ENCODE data around the gene GAPVD1.
"Not testable (repeated sequence)": the region's sequence is repeated elsewhere in the genome, so short reads cannot be mapped to it uniquely, and the experiment has no call there.

The GAPVD1 gene

GRCh38 chr9:125246261-125246667 lies 15.4 kb upstream of the GAPVD1 start:
- DNase-seq = no peak

GRCh38 chr9:125254231-125254630 lies 7.4 kb upstream of the GAPVD1 start:
- DNase-seq = no peak

DNA sequence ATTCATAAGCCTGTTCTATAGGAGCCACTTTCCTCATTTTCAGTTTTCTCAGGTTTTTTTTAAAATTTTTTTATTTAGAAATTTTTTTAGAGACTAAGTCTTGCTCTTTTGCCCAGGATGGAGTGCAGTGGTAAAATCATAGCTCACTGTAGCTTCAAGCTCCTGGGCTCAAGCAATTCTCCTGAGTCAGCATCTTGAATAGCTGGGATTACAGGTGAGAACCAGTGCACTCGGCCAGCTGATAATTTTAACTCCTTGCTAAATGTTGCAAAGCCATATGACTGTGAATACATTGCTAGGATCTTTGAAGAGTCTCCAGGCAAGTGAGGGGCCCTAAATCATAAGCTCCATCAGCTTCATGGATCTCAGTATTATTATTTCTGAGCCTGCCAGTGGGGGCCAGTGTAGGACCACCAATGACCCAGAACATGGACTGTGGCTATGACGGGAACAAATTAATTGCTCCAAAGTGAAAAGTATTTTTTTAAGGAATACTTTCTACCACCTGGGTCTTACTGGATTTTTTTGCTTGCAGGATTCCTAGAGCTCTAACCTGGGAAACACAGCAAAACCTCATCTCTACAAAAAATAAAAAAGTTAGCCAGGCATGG lies 5.7 kb upstream of the GAPVD1 start:
- no peak for DNase-seq

DNA sequence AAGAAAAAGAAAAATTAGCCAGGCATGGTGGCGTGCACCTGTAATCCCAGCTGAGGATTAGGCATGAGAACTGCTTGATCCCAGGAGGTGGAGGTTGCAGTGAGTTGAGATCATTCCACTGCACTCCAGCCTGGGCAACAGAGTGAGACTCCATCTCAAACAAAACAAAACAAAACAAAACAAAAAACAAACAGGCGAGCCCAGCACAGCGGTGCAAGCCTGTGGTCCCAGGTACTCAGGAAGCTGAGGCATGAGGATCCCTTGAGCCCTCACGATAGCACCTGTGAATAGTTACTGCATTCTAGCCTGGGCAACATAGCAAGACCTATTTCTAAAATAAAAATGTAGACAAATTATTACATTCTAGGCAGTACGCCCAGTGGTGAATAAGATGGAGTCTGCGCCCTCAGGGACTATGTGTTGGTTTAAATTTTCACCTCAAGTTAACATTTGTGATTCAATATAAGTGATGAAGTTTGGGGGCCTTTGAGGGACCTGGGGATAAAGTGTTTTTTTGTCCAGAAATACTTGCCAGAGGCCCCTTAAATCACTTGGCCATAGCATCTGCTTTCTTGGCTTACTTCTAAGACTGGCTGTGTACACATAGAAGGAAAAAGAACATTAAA lies 3.4 kb upstream of the GAPVD1 start:
- DNase-seq = no peak

GRCh38 chr9:125258832-125259534 lies 2.6 kb upstream of the GAPVD1 start:
- DNase-seq = no peak

DNA sequence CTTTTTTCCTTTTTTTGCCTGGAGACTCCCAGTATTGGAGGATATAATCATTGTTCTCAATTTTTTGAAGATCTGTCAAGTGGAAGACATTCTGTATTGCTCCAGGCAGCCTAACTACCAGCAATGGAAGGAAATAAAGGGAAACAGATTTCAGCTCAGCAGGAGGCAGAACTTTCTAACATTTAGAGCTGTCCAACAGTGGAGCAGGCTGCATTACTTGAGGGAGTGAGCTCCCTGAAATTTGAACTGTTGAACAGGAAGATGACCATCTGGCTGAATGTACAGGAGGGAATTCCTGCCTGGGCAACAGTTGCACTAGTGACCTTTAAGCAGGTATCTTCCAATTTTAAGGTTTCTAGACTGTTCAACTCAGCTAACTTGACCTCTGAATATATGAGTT lies 1.1 kb upstream of the GAPVD1 start:
- DNase-seq = no peak

DNA sequence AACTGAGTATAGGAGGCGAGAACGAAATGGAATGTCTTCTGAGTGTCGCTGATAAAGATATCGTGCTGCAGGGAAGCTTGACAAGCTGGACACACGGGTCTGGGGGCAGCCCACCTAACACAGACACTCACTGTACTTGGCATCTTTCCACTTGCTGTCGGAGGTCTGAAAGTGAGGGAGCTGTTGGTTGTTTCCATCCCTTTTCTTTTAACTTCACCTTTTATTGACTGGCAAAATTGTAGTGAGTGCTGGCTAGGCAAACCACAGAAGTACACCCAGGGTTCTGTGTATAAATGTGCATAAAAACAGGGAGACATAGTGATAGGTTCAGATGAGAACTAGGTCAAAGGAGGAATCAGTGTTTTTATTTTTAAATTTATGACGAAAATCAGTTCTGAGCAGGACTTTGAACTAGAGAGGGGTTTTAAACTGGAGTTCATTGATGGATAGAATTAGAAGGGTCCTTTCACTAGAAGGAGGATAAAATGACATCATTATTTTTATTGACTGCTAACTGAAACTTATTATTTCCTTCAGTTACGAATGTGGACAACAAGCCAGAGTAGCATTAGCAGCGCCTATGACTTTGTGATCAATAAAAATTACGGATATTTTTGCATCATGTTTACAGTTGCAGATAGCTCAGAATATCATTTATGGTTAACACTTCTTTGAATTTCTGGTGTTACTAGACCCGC lies 817 bp downstream of the GAPVD1 start:
- no peak for DNase-seq

- not testable (repeated sequence) for DNase-seq
Observed at GRCh38 chr9:125264068-125264467, 2.4 kb downstream of the GAPVD1 start.

DNA sequence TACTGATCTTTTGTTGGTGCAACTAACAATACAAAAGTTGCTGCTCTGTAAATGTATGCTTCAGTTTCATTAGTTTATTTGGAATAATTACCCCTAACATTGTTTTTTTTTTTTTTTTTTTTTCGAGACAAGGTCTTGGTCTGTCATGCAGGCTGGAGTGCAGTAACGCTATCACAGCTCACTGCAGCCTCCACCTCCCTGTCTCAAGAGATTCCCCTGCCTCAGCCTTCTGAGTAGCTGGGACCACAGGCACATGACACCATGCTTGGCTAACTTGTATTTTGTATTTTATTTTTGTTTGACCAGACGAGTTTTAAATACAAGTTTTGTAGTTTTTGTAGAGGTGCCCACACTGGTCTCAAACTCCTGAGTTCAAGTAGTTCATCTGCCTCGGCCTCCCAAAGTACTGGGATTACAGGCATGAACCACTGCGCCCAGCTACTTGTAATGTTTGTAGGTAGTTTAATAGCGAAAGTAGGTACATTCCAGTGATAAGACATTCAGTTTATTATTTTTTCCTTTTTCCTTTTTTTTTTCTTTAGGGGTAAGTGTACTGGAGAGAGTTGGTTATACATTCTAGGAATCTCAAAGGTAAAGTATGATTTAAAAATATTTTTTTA lies 6.9 kb downstream of the GAPVD1 start:
- no peak for DNase-seq

DNA sequence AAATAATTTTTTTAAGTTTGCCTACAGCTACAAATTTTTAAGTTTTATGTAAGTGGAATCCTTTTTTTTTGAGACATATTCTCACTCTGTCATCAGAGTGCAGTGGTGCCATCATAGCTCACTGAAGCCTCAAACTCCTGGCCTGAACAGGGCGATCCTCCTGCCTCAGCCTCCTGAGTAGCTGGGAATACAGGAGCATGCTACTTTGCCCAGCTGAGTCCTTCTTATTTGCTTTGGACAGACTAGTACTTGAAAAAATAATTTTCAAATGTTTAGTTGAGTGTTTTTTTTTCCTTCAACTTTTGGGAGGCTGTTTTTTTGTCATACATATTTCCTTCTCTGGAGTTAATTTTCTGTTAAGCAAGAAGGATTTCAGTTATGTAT lies 7.4 kb downstream of the GAPVD1 start:
- no peak for DNase-seq

GRCh38 chr9:125271081-125271480 lies 9.5 kb downstream of the GAPVD1 start:
- DNase-seq = no peak

DNA sequence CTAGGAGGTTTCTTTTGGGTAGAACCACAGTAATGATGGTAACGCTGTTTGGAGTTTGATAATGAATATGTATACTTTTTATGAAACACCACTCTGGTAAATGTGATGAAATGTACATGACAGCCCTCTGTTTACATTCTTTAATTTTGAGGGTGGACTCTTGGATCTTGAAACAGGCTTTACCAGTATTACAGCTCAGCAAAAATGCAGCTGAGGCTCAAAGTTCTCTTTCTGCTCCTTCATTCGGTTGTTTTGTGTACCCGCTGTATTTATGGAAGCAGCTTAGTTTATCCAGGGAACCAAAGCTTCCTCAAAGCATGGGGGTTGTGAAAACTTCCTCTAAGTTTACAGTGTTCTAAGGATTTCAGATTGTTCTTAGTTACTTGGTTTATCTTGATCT lies 11.1 kb downstream of the GAPVD1 start:
- no peak for DNase-seq

GRCh38 chr9:125276771-125277170 lies 15.1 kb downstream of the GAPVD1 start:
- DNase-seq = no peak

- DNase-seq = no peak
Observed at GRCh38 chr9:125277411-125277810, 15.8 kb downstream of the GAPVD1 start.

DNA sequence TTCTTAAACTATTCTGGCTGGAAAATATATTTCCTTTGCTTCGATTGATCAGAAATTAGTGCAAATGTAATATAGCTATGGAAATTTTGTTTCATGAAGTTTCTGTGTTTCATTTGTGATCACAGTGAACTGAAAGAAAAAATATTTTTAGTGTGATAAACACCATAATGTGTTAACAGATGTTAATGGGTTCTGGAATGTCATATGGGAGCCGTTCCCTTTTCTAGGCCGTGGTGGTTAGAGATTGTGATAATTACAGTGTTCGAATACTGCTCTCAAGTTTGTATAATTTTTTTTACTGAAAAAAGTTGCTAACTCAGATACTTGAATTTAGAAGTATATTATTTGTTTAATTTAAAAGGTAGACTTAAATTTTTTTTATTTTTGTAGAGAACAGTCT lies 19.3 kb downstream of the GAPVD1 start:
- no peak for DNase-seq

DNA sequence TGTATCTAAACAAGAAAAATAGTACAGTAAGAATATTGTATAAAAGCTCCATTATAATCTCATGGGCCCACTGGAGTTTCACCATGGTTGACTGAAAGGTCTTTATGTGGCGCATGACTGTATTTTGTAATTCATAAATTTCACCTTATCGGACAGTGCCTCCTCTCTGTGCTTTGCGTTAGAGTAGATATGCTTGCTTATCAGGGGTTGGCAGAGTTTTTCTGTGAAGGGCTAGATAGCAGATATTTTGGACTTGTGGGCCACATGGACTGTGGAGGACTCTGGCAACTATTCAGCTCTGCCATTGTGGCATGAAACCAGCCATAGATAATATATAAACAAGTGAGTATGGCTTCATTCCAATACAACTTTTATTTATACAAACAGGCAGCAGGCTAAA lies 23.2 kb downstream of the GAPVD1 start:
- no peak for DNase-seq

DNA sequence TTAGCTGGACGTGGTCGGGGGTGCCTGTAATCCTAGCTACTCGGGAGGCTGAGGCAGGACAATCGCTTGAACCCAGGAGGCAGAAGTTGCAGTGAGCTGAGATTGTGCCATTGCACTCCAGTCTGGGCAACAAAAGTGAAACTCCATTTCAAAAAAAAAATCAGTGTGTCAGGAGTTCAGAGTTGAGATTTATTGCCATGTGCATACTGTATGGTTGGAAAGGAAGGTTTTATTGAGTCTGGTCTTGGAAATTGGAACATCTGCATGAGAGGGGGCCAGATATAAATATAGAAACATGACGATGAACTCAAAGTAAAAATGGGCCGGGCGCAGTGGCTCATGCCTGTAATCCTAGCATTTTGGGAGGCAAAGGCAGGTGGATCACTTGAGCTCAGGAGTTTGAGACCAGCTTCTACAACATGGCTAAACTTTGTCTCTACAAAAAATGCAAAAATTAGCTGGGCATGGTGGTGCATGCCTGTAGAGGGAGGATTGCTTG lies 25.4 kb downstream of the GAPVD1 start:
- DNase-seq = not testable (repeated sequence)

DNA sequence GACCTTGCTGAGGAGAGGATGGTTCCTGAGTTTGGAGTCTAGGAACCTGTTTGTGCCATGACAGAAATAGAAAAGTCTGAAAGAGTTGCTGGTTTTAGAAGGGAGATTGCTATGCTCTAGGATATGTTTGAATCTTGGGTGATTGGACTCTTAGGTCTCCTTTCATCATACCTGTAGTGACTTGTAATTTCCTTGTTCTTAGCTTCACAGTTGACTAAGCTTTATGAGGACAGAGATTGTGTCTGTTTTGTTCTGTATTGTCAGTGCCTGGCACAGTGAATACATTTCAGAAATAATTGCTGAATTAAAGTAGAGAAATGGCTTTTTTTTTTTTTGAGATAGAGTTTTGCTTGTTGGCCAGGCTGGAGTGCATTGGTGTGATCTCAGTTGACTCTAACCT lies 31.5 kb downstream of the GAPVD1 start:
- no peak for DNase-seq

- DNase-seq = no peak
Observed at GRCh38 chr9:125295657-125296056, 34.0 kb downstream of the GAPVD1 start.

- DNase-seq = no peak
Observed at GRCh38 chr9:125296843-125297372, 35.3 kb downstream of the GAPVD1 start.

DNA sequence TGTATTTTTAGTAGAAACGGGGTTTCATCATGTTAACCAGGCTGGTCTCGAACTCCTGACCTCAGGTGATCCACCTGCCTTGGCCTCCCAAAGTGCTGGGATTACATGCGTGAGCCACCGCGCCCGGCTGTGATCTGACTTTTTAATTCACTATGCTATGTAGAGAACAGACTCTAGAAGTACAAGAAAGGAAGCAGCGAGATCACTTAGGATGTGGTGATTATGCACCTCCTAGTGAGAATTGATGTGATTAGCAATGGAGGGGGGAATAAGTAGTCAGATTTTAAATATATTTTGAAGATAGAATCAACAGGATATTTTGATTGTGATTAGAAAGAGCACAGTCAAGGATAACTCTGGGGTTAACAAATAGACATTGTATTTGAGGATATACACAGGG lies 36.3 kb downstream of the GAPVD1 start:
- DNase-seq = no peak

DNA sequence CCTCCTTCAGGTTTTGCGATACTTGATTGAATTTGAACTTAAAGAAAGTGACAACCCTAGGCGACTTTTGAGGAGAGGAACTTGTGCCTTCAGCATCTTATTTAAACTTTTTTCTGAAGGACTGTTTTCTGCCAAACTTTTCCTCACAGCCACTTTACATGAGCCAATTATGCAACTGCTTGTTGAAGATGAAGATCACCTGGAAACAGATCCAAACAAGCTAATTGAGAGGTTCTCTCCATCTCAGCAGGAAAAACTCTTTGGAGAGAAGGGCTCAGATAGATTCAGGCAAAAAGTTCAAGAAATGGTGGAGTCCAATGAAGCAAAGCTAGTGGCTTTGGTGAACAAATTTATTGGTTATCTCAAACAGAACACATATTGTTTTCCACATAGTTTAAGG lies 40.6 kb downstream of the GAPVD1 start:
- DNase-seq = no peak

DNA sequence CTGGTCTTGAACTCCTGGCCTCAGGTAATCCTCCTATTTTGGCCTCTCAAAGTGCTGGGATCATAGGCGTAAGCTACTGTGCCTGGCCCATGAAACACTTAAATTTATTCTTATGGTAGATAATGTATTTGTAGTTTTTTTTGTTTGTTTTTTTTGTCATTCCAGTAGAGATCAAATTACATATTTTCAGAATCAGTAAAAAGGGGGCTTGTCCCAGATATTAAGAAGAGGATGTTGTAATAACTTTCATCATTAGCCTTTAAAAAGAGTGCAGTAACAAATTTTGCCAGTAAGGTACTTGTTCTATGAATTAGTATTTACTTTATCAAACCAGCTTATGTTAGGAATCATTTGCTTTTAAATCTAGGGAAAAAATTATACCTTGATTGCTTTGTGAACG lies 42.6 kb downstream of the GAPVD1 start:
- no peak for DNase-seq
